Measurements from ENCODE around the gene DLL4.

GRCh38 chr15:40969363-40969762 lies 40.2 kb downstream of the DLL4 start:
- TF ChIP-seq CTCF (IDR thresholded peaks at IDR 0.05), result no peak
- no peak for TF ChIP-seq POLR2A (IDR thresholded peaks at IDR 0.05)
- TF ChIP-seq EP300 (IDR thresholded peaks at IDR 0.05), result no peak
